ENCODE measurements around the gene GNG5.
"Not testable (repeated sequence)": the region's sequence is repeated elsewhere in the genome, so short reads cannot be mapped to it uniquely, and the experiment has no call there.

Gene GNG5

DNA sequence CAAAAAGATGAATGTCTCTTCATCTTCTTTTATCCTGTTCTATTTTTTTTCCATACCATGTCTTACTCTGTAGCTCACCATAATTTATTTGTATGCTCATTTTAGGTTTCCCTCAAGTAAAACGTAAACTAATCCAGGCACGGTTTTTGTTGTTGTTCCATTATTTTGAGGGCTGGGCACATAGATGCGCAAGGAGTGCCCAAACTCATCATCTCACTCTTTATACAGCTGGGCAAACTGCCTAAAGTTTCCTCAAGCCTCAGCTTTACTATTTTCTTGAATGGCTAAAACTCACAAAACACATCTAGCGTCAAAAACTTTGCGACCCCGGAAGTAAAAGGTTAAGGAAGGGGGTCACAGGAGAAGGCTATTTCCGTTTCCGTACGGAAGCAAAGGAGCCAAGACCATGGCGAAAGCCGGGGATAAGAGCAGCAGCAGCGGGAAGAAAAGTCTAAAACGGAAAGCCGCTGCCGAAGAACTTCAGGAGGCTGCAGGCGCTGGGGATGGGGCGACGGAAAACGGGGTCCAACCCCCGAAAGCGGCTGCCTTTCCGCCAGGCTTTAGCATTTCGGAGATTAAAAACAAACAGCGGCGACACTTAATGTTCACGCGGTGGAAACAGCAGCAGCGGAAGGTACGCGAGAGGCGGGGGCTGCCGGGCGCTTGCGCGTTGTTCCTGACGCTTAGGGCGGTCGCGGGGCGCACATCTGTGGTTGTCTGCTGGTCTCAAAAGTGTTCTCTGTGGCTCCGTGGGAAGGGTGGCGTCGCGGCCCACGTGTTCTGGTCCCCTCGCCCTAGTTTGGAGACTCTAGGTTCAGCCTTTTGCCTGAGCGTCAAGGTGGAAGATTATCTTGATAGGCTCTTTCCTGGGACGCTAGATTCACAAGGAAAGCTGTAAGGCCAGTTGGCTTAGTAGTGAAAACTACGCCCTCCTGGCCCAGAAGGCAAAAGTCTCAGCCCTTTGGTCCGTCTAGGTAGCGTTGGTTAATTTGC lies 27.2 kb downstream of the GNG5 start, which contains the start of gene RPF1:
Gene RPF1 (plus strand): TSS at position 391 of the 993 bp plus-strand sequence. CDS start 16 bp downstream, at position 407.
- Mint-ChIP-seq H3K4me3 (peak within 1 kb of the TSS; percentile 99), H3K9me3 (peaks cover 4 to 14% of the 10 kb centered on the region in 2 donors), H3K4me1 (ENCODE audit: low read depth in 2 of 2) (peaks cover 21 to 40% of the 10 kb centered on the region in 2 donors), H3K36me3 (ENCODE audit: insufficient read depth) (peaks cover 27% of the 10 kb centered on the region), H3K27me3 (peaks cover 32 to 37% of the 10 kb centered on the region in 2 donors), H3K27ac (peak within 1 kb of the TSS; percentile 99)
- ATAC-seq (replicated peaks) (peak; percentile 96), DNase-seq (peak; percentile 73 to 76 (median 76))

DNA sequence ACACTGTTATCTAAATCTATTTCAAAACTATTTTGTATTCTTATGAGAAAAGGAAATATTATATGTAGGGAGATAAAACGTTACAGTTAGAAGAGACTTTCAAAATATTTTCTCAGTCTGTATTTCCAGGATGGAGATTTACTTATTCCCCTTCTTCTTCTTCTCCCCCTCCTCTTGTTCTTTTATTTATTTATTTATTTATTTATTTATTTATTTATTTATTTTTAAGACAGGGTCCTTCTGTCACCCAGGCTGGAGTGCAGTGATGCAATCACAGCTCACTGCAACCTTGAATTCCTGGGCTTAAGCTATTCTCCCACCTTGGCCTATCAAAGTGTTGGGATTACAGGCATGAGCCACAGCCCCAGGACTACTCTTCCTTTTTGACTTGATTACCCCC lies 30.2 kb downstream of the GNG5 start:
- Mint-ChIP-seq H3K27ac (no peak overlapping the region), H3K9me3 (peaks cover 4 to 14% of the 10 kb centered on the region in 2 donors), H3K4me1 (ENCODE audit: low read depth in 2 of 2) (peaks cover 13 to 18% of the 10 kb centered on the region in 2 donors), H3K36me3 (ENCODE audit: insufficient read depth) (peaks cover 9% of the 10 kb centered on the region), H3K27me3 (peaks cover 60 to 67% of the 10 kb centered on the region in 2 donors), H3K4me3 (no peak overlapping the region)
- DNase-seq (no peak), ATAC-seq (replicated peaks) (no peak)

DNA sequence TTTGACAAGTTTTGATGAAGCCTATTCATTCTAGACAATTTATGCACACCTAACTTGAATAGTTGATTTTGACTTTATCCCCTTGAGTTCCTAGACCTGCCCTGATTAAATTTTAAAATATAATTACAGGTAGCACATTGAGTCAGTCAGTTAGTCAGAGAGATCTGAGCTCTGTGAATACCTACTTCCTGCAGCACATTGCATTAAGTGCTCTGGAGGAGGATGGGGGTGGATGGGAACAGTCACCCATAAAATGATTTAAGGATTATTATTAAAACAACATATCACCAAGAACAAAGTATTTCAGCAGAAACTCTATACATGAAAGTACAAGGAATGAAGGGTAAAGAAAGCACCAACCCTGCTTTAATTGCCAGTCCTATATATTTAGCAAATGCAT lies 39.1 kb downstream of the GNG5 start:
- Mint-ChIP-seq H3K27ac (no peak overlapping the region), H3K4me3 (no peak overlapping the region), H3K36me3 (ENCODE audit: insufficient read depth) (no peaks in the 10 kb centered on the region), H3K9me3 (no peaks in the 10 kb centered on the region), H3K4me1 (ENCODE audit: low read depth in 2 of 2) (no peaks in the 10 kb centered on the region), H3K27me3 (peaks cover 66 to 69% of the 10 kb centered on the region in 2 donors)
- ATAC-seq (replicated peaks) (no peak), DNase-seq (no peak)

DNA sequence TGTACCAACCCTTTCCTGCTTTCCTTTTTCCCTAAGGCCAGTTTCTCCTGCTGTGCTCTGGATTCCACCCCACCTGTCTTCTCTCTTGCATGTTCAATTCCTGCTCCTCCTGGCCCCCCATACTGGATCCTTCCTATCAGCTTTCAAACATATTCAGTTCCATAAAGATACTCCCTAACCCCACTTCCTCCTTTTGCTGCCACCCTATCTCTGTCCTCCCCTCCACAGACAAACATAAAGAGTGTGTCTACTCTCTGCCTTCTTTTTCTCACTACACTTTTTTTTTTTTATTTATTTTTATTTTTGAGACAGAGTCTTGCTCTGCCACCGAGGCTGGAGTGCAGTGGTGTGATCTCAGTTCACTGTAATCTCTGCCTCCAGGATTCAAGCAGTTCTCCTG lies 44.3 kb downstream of the GNG5 start:
- DNase-seq (no peak), ATAC-seq (replicated peaks) (no peak)
- Mint-ChIP-seq H3K27me3 (peaks cover 27 to 43% of the 10 kb centered on the region in 2 donors), H3K4me1 (ENCODE audit: low read depth in 2 of 2) (no peaks in the 10 kb centered on the region), H3K4me3 (no peak overlapping the region), H3K9me3 (no peaks in the 10 kb centered on the region), H3K27ac (no peak overlapping the region), H3K36me3 (ENCODE audit: insufficient read depth) (no peaks in the 10 kb centered on the region)

DNA sequence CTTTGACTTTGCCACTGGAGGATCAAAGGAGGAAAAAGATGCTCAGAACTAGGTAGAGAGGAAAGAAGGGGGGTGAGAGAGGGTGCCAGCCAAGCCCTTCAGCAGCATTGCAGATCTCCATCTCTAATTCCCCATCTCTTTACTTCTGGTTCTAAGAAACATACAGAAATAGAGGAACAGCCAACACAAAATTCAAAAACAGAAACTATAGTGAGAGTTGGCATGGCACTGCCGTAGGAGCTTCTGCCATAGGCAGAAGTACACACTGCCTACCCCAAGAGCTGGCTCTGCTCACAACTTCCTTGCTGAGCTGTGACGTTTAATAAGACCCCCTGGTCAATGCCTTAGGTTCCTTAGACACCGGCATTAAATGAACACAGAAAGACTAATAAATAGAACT lies 53.9 kb downstream of the GNG5 start:
- DNase-seq: no peak
- Mint-ChIP-seq H3K36me3 (ENCODE audit: insufficient read depth) (no peaks in the 10 kb centered on the region), H3K4me1 (ENCODE audit: low read depth in 2 of 2) (no peaks in the 10 kb centered on the region), H3K27ac (no peak overlapping the region), H3K9me3 (no peaks in the 10 kb centered on the region), H3K4me3 (no peak overlapping the region), H3K27me3 (peaks cover 14 to 36% of the 10 kb centered on the region in 2 donors)
- no peak for ATAC-seq (replicated peaks)

DNA sequence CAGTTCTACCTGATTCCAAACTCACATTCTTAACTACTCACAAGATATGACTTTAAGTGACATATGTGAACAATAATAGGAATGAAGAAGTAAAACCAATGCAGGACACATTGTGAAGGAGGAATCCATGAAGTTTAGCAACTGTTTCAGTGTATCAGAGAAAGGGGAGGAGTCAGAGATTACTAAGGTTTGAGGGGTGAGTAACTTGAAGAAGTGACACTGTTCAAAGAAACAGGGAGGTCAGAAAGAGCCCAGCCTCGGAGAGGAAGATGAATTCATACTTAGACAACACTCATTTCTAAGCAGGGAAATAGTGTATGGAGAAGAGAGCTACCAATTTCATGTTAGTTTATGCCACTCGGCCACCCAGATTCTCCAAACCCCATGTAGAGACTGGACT lies 55.5 kb downstream of the GNG5 start:
- Mint-ChIP-seq H3K9me3 (no peaks in the 10 kb centered on the region), H3K36me3 (ENCODE audit: insufficient read depth) (no peaks in the 10 kb centered on the region), H3K4me1 (ENCODE audit: low read depth in 2 of 2) (no peaks in the 10 kb centered on the region), H3K27me3 (peaks cover 15 to 30% of the 10 kb centered on the region in 2 donors), H3K4me3 (no peak overlapping the region), H3K27ac (no peak overlapping the region)
- ATAC-seq (replicated peaks): no peak
- DNase-seq: no peak

DNA sequence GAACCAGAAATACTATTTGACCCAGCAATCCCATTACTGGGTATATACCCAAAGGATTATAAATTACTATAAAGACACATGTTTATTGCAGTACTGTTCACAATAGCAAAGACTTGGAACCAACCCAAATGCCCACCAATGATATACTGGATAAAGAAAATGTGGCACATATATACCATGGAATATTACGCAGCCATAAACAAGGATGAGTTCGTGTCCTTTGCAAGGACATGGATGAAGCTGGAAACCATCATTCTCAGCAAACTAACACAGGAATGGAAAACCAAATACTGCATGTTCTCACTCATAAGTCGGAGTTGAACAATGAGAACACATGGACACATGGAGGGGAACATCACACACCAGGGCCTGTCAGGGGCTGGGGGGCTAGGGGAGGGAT lies 57.7 kb downstream of the GNG5 start:
- H3K9me3 Mint-ChIP-seq; H3K4me1 Mint-ChIP-seq (ENCODE audit: low read depth in 2 of 2); H3K4me3 Mint-ChIP-seq; DNase-seq; H3K36me3 Mint-ChIP-seq (ENCODE audit: insufficient read depth); H3K27ac Mint-ChIP-seq; ATAC-seq (replicated peaks): not testable (repeated sequence)
- H3K27me3 Mint-ChIP-seq: peaks cover 28 to 34% of the 10 kb centered on the region in 2 donors
